Iris pigment epithelial cell (primary cell): Measurements from ENCODE around the gene ANKRD13A.
"Not testable (repeated sequence)": the region's sequence is repeated elsewhere in the genome, so short reads cannot be mapped to it uniquely, and the experiment has no call there.

Source experiments
- DNase-seq: peaks from one replicate; pipeline ENCODE4 v3.0.0-alpha.2; 2011; ENCODE audit warnings: low read depth

The ANKRD13A gene

GRCh38 chr12:109983432-109984142 is 15.6 kb upstream of the ANKRD13A start:
- no peak for DNase-seq

- DNase-seq = not testable (repeated sequence)
Observed at GRCh38 chr12:109986236-109986635, 13.0 kb upstream of the ANKRD13A start.

GRCh38 chr12:109987615-109988014 is 11.6 kb upstream of the ANKRD13A start:
- peak; percentile 72 for DNase-seq

- DNase-seq = no peak
Observed at GRCh38 chr12:109988274-109988673, 11.0 kb upstream of the ANKRD13A start.

GRCh38 chr12:109988903-109989302 is 10.3 kb upstream of the ANKRD13A start:
- DNase-seq = no peak

GRCh38 chr12:109989380-109989779 is 9.8 kb upstream of the ANKRD13A start:
- no peak for DNase-seq

- DNase-seq = no peak
Observed at GRCh38 chr12:109991586-109991985, 7.6 kb upstream of the ANKRD13A start.

- DNase-seq = no peak
Observed at GRCh38 chr12:109993091-109993490, 6.1 kb upstream of the ANKRD13A start.

GRCh38 chr12:109994401-109995175 is 4.6 kb upstream of the ANKRD13A start:
- DNase-seq = no peak

GRCh38 chr12:109995361-109995685 is 3.9 kb upstream of the ANKRD13A start:
- DNase-seq = no peak

GRCh38 chr12:109995686-109996482 is 3.3 kb upstream of the ANKRD13A start, which contains the start of gene GIT2:
TSS of gene GIT2 (minus strand) at chr12:109996368. CDS start at chr12:109996224, 144 bp downstream.
- DNase-seq = peak; percentile 88

- no peak for DNase-seq
Observed at GRCh38 chr12:109996483-109996853, 2.8 kb upstream of the ANKRD13A start.

GRCh38 chr12:109997393-109997792 is 1.8 kb upstream of the ANKRD13A start:
- no peak for DNase-seq

- no peak for DNase-seq
Observed at GRCh38 chr12:109998241-109998903, 858 bp upstream of the ANKRD13A start.

GRCh38 chr12:109999649-109999971 is 380 bp downstream of the ANKRD13A start:
- DNase-seq = no peak

- DNase-seq = peak; percentile 52
Observed at GRCh38 chr12:109999983-110000505, 814 bp downstream of the ANKRD13A start.

- DNase-seq = peak; percentile 70
Observed at GRCh38 chr12:110001596-110001995, 2.4 kb downstream of the ANKRD13A start.

- no peak for DNase-seq
Observed at GRCh38 chr12:110002676-110003515, 3.7 kb downstream of the ANKRD13A start.

- no peak for DNase-seq
Observed at GRCh38 chr12:110004598-110004997, 5.4 kb downstream of the ANKRD13A start.

GRCh38 chr12:110005319-110005973 is 6.2 kb downstream of the ANKRD13A start:
- no peak for DNase-seq

GRCh38 chr12:110006115-110006514 is 6.9 kb downstream of the ANKRD13A start:
- no peak for DNase-seq
